Sigmoid colon (tissue), 7 donors: ENCODE results near the gene ANXA7. TPM values are rescaled to one million over a fixed set of nuclear protein-coding genes. Genes with fewer than 3 reads are reported as not detected.

ENCODE experiments used
- DNase-seq: peaks from one replicate; pipeline ENCODE4 v3.0.0-alpha.2; 2019
- H3K27ac ChIP-seq, 4 donors: fragments of 200-600 bp; sonication (generic); one replicate each; pipeline ENCODE4 v1.5.1; 2016 to 2019; ENCODE audit warnings: mild to moderate bottlenecking in 1 of 4
- H3K27me3 ChIP-seq, 3 donors: fragments of 200-600 bp; sonication (generic); one replicate each; pipeline ENCODE4 v1.5.1; 2019; ENCODE audit warnings: mild to moderate bottlenecking in 1 of 3
- H3K36me3 ChIP-seq, 4 donors: fragments of 200-600 bp; sonication (generic); one replicate each; pipeline ENCODE4 v1.5.1; 2016 to 2019
- H3K4me1 ChIP-seq, 4 donors: fragments of 200-600 bp; sonication (generic); one replicate each; pipeline ENCODE4 v1.5.1; 2017 to 2019
- H3K4me3 ChIP-seq, 4 donors: fragments of 200-600 bp; sonication (generic); one replicate each; pipeline ENCODE4 v1.5.1; 2017 to 2019; ENCODE audit warnings: mild to moderate bottlenecking in 2 of 4, moderate library complexity in 1 of 4
- H3K9me3 ChIP-seq, 4 donors: fragments of 200-600 bp in 3 of 4; sonication (generic) in 3 of 4; one replicate each; pipeline versions ENCODE4 v1.5.1 to v1.6.1; 2013 to 2019
- CTCF ChIP-seq, 4 experiments: fragments of 450-650 bp in 3 of 4; fragments of 200-600 bp in 1 of 4; IDR thresholded peaks; one replicate each; pipeline ENCODE4 v1.5.1; 2016 to 2019; ENCODE audit warnings: antibody characterized with exemption in 4 of 4, mild to moderate bottlenecking in 3 of 4, moderate library complexity in 2 of 4
- EP300 ChIP-seq, 4 donors: sonication (generic); formaldehyde crosslinking; IDR thresholded peaks; one replicate each; pipeline ENCODE4 v1.6.1; 2017; ENCODE audit warnings: antibody characterized with exemption in 4 of 4
- POLR2A ChIP-seq, 2 donors: fragments of 450-650 bp; IDR thresholded peaks; one replicate each; pipeline ENCODE4 v1.6.1; 2016; ENCODE audit warnings: antibody characterized with exemption in 2 of 2, mild to moderate bottlenecking in 2 of 2, moderate library complexity in 2 of 2
- POLR2AphosphoS5 ChIP-seq, 4 donors: sonication (generic); formaldehyde crosslinking; IDR thresholded peaks; one replicate each; pipeline ENCODE4 v1.6.1; 2017; ENCODE audit warnings: antibody characterized with exemption in 4 of 4
- WGBS, 2 donors: extraction: QIAGEN DNeasy Blood & Tissue Kit; methylation state at CpG; one replicate each; pipeline ENCODE4 v1.1.7; 2013; 5-methylcytosine and 5-hydroxymethylcytosine counted together
- intact Hi-C: fragments of 100-400 bp; cut with DNase I; formaldehyde crosslinking; loops from one replicate; pipeline ENCODE4 v1.15.1; 2023
- polyA plus RNA-seq, 3 donors: library from polyadenylated mRNA; stranded (reverse); fragments of 200-250 nt; gene quantifications; one replicate each; pipeline ENCODE4 v1.2.3, GENCODE V29; 2013
- total RNA-seq, 4 donors: library from RNA; depleted of rRNA; stranded (reverse); fragments of >200 nt; gene quantifications; one replicate each; pipeline ENCODE4 v1.1.0, GENCODE V29; 2016
- donor health status: healthy with polysubstance abuse.
- donor health status: Bipolar disorder and iron deficiency.
- donor health status: healthy.

ANXA7 gene
- total and polyA plus RNA-seq, 7 donors: 61.5 to 96.8 (median 74.2) TPM

DNA sequence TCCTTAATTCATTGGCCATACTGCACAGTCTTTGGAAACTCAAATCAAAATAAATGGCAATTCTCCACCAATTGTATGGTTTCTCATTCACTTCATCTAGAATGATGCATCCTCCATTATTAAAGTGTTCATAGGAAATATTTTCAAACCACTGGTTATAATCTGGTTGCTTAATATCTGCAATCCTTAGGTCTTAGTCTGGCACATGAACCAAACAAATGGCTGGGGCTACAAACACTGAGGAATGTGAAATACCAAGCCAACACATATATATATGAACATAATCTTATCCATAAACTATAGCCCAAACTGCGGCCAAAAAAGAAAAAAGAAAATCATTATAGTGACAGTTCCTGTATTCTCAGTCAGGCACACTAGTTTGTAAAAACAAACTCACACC, 25.2 kb upstream of the ANXA7 start:
- DNase-seq: no peak
- H3K36me3 ChIP-seq: peaks cover 0 to 54% (median 9%) of the 10 kb centered on the region in 4 donors
- H3K27me3 ChIP-seq: no peaks in the 10 kb centered on the region
- H3K4me1 ChIP-seq: no peaks in the 10 kb centered on the region
- no peaks in the 10 kb centered on the region for H3K9me3 ChIP-seq
- H3K4me3 ChIP-seq: no peak overlapping the region
- TF ChIP-seq CTCF (IDR thresholded peaks at IDR 0.05) (no peak), POLR2AphosphoS5 (IDR thresholded peaks at IDR 0.05) (no peak), POLR2A (IDR thresholded peaks at IDR 0.05) (no peak), EP300 (IDR thresholded peaks at IDR 0.05) (no peak)
- intact Hi-C loops: no loop called here
- H3K27ac ChIP-seq: no peak overlapping the region
- 96 to 98% methylated on average over 1 of the region's 1 CpG for WGBS, 2 donors

- TF ChIP-seq EP300 (IDR thresholded peaks at IDR 0.05) (no peak), POLR2AphosphoS5 (IDR thresholded peaks at IDR 0.05) (no peak), CTCF (IDR thresholded peaks at IDR 0.05) (no peak), POLR2A (IDR thresholded peaks at IDR 0.05) (no peak)
- Histone ChIP-seq H3K4me3 (no peak within 1 kb of the TSS), H3K27ac (no peak within 1 kb of the TSS), H3K9me3 (no peaks in the 10 kb centered on the region), H3K36me3 (peaks cover 0 to 42% (median 6%) of the 10 kb centered on the region in 4 donors), H3K4me1 (no peaks in the 10 kb centered on the region), H3K27me3 (no peaks in the 10 kb centered on the region)
- no peak for DNase-seq
- intact Hi-C loops: no loop called here
These were observed 19.6 kb upstream of the ANXA7 start, which contains the start of gene MSS51 for GRCh38 chr10:73433538-73433867. Gene MSS51 (minus strand): TSS chr10:73433561. CDS start chr10:73428284, 5,277 bp downstream.

DNA sequence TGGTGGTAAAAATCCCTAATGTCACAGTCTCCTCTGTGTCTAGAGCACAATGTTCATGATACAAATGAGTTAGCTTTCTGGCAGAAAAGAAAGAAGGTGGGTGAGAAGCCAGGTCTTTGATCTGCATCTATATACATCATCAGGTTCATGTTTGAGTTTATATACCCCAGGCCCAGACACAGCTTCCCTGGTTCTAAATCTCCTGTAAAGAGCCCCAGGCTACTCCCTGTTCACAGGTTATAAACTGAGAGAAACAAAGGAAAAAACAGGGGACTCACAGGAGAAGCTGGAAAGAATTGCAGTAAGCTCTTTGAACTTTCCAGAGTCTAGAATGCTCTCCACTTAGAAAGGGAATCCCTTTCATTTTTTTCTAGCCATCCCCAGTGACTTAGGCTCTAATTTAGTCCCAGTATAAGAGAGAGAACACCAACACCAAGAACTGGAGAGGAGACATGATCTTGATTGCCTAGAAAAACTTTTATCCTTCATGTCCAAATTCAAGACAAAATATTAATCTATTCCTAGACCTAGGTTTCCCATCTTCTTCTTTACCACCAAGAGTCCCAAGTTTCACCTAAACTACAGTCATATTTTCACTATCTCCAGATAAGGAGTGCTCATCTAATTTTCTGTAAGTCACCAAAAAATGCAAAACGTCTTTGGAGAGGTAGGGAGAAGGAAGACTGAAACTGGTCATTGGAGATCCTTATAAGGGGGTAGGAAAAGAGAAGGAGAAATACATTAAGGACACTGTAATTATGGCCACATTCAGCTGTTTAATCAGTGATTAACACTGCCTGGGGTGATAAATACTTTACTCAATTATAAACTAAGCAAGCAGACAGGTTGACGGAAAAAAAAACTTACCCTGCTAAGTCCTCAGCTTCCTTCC, 19.0 kb upstream of the ANXA7 start:
- H3K36me3 ChIP-seq: peaks cover 0 to 42% (median 6%) of the 10 kb centered on the region in 4 donors
- intact Hi-C loops: no loop called here
- no peak overlapping the region for H3K4me3 ChIP-seq
- H3K27ac ChIP-seq: no peak overlapping the region
- H3K9me3 ChIP-seq: no peaks in the 10 kb centered on the region
- no peak for DNase-seq
- H3K4me1 ChIP-seq: no peaks in the 10 kb centered on the region
- 73 to 87% methylated on average over 2 of the region's 2 CpGs for WGBS, 2 donors
- no peak for TF ChIP-seq POLR2AphosphoS5 (IDR thresholded peaks at IDR 0.05)
- no peak for TF ChIP-seq EP300 (IDR thresholded peaks at IDR 0.05)
- TF ChIP-seq CTCF (IDR thresholded peaks at IDR 0.05): no peak
- TF ChIP-seq POLR2A (IDR thresholded peaks at IDR 0.05): no peak
- H3K27me3 ChIP-seq: no peaks in the 10 kb centered on the region

DNA sequence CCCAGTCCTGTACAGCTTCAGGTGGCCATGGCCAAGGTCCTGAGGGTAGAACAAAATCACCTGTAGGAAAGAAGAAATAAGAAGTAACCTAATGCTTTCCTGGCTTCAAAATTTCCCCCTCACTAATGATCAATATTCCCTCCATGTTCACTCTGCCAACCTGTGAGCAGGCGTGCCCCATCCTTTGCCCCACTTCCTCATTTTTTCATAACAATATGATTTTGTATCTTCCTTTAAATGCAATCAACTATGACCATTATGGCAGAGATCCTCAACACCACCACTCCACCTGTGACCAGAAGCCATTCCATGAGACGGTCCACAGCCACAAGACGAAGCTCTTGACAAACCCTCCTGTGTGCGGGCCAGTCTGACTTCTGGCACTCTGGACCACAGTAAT, 12.5 kb upstream of the ANXA7 start:
- Histone ChIP-seq H3K27ac (no peak overlapping the region), H3K36me3 (peaks cover 22 to 68% (median 36%) of the 10 kb centered on the region in 4 donors), H3K4me1 (no peaks in the 10 kb centered on the region), H3K4me3 (no peak overlapping the region), H3K9me3 (no peaks in the 10 kb centered on the region), H3K27me3 (no peaks in the 10 kb centered on the region)
- intact Hi-C loops: no loop called here
- DNase-seq: no peak
- no peak for TF ChIP-seq POLR2A (IDR thresholded peaks at IDR 0.05)
- 90 to 98% methylated on average over 4 of the region's 4 CpGs for WGBS, 2 donors

DNA sequence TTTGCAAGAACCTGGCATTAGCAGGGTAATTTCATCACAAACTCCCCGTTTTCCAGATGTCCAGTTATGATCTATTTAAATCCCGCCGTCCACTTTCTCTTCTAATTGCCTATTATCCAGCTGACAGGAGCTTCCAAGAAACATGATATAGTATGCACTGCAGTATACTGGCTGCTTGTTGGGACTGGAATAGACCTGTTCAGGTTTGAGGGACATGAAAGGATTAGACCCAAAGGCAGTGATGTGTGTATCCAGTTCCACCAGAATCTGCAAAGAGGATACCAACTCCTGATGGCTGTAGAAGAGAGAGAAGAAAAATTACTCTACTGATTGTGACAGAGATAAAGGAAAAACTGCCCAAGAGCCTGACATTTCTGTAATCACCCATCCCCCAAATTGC, 10.6 kb upstream of the ANXA7 start:
- H3K36me3 ChIP-seq: peaks cover 22 to 68% (median 36%) of the 10 kb centered on the region in 4 donors

More for the DNA sequence above, 10.6 kb upstream of the ANXA7 start:
- Histone ChIP-seq H3K27ac (no peak overlapping the region), H3K4me3 (no peak overlapping the region), H3K9me3 (no peaks in the 10 kb centered on the region), H3K27me3 (no peaks in the 10 kb centered on the region), H3K4me1 (no peaks in the 10 kb centered on the region)
- DNase-seq: no peak
- TF ChIP-seq POLR2AphosphoS5 (IDR thresholded peaks at IDR 0.05): no peak
- TF ChIP-seq EP300 (IDR thresholded peaks at IDR 0.05): no peak
- TF ChIP-seq POLR2A (IDR thresholded peaks at IDR 0.05): no peak
- TF ChIP-seq CTCF (IDR thresholded peaks at IDR 0.05): no peak
- intact Hi-C loops: no loop called here
- WGBS, 2 donors: 78 to 94% methylated on average over 3 of the region's 3 CpGs
